ENCODE measurements around the gene OLA1. TPM values are rescaled to one million over a fixed set of nuclear protein-coding genes. Genes with fewer than 3 reads are reported as not detected.
"Not testable (repeated sequence)": the region's sequence is repeated elsewhere in the genome, so short reads cannot be mapped to it uniquely, and the experiment has no call there.

Gene OLA1
- total RNA-seq: 43.6 TPM

DNA sequence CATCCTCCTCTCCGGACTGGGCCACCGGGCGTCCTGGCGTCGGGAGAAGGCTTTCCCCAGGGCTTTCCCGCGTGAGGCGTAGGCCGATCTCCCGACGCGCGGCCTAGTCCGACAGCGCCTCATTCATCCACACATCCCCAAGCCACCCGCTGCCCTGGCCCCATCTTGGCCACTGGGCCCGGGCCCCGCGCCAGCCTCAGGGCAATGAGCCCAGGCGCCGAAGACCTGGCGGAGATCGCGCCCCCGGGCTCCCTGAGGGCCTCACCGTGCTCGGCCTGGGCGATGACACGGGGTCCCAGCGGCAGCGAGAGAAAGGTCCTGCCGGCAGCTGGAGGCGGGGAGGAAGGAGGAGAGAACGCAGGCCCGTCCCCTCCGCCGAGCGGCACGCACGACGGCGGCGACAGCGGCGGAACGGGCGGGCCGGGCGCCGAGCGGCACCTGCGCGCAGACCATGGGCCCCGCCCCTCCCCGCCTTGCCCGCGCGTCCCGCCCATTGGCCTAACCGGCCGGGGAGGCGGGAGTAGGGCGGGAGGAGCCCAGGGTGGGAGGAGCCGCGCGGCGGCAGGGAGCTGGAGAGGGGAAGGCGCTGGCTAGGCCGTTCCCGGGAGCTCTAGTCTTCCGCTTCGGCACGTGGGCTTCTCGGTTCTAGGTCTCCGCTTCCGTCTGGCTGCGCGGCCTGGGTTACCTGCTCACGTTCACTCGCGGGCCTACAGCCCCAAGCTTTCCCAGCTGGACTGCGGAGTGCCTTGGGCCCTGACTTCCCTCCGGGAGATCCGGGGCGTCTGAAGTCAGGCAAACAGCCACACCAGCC is at the start of gene OLA1:
TSS of gene OLA1 (minus strand) at position 346 of the 811 bp plus-strand sequence. CDS start 1,717 bp downstream, outside the sequence.
- intact Hi-C loops (cut with DNase I): no loop called here
- ATAC-seq (peak; percentile 100), DNase-seq (ENCODE audit: low spot score) (peak; percentile 96)

- no peak for DNase-seq (ENCODE audit: low spot score)
- intact Hi-C loops (cut with DNase I): no loop called here
- ATAC-seq: no peak
Observed at GRCh38 chr2:174292908-174293307, 44.6 kb upstream of the OLA1 start.

DNA sequence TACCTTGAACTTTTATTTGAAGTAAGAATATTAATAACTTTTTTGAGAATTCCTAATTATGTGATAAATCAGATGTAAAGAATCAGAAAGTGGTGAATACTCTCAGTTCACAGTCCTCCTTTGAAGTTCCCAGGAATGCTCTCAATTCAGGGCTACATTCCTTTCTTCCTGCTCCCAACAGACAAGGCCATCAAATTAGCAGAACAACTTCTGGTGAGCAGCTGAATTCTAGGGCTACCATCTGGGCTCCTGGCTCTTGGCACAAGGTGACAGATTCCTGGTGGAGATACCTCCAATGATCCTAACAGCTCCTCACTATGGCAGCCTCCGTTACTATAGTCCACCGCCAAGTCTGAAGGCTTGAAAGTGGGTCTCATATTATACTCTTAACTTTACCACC is 37.8 kb upstream of the OLA1 start:
- DNase-seq (ENCODE audit: low spot score) (no peak), ATAC-seq (no peak)
- intact Hi-C loops (cut with DNase I): no loop called here

DNA sequence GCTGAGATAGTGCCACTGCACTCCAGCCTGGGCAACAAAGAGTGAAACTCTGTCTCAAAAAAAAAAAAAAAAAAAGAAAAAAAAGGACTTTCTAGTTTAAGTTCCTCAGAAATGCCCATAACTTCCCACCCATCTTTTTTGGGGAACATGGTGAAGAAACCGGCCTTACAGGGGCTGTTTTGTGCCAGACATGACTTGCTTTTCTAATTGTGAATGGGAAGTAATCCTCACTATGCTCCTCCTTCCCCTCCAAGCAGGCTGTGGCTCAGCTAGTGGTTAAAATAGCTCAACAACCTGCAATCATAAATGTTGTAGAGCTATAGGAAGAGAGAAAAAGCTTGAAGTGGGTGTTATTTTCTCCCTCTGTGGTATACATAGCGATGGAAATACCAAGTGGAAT is 34.1 kb upstream of the OLA1 start:
- DNase-seq (ENCODE audit: low spot score) (no peak), ATAC-seq (no peak)
- intact Hi-C loops (cut with DNase I): no loop called here

DNA sequence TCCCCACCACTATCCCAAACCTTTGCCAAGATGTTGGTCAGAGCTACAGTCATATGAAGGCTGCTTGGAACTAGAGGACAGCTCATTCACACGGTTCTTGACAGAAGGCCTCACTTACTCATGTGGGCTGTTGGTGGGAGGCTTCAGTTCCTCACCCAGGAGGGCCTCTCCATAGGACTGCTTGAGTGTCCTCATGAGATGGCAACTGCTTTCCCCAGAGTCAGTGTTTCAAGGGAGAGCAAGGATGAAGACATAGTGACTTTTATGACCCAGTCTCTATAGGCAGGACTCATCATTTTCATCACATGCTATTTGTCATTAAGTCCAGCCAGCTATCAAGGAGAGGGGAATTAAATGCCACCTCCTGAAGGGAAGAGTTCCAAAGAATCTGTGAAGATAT is 33.4 kb upstream of the OLA1 start:
- DNase-seq (ENCODE audit: low spot score) (no peak), ATAC-seq (no peak)
- intact Hi-C loops (cut with DNase I): no loop called here

DNA sequence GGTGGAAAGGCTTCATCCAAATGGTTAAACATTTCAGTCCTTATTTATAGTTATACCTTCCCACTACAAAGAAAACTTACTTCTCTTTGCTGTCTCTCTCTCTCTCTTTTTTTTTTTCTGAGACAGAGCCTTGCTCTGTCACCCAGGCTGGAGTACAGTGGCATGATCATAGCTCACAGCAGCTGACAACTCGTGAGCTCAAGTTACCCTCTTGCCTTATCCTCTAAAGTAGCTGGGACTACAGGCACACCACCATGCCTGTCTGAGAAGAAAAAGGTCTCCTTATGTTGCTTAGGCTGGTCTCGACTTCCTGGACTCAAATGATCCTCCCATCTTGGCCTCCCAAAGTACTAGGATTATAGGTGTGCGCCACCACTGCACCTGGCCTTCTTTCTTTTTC is 32.3 kb upstream of the OLA1 start:
- ATAC-seq: no peak
- intact Hi-C loops (cut with DNase I): no loop called here
- no peak for DNase-seq (ENCODE audit: low spot score)

- intact Hi-C loops (cut with DNase I); DNase-seq (ENCODE audit: low spot score); ATAC-seq: not testable (repeated sequence)
Observed at GRCh38 chr2:174270263-174270662, 21.9 kb upstream of the OLA1 start.

DNA sequence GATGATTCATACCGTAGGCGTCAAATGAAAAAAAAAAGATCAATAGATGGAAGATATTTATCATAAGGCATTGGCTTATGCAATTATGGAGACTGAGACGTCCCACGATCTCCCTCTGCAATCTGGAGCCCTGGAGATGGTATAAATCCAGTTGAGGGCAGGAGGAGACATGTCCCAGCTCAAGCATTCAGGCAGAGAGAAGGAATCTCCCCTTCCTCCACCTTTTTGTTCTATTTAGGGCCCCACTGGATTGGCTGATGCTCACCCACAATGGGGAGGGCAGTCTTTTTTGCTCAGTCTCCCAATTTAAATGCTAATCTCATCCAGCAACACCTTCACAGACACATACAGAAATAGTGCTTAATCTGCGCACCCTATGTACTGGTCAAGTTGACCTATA is 18.0 kb upstream of the OLA1 start:
- no peak for ATAC-seq
- intact Hi-C loops (cut with DNase I): no loop called here
- DNase-seq (ENCODE audit: low spot score): no peak

GRCh38 chr2:174263997-174264396 is 15.7 kb upstream of the OLA1 start:
- ATAC-seq (no peak), DNase-seq (ENCODE audit: low spot score) (no peak)
- intact Hi-C loops (cut with DNase I): no loop called here

- intact Hi-C loops (cut with DNase I): no loop called here
- no peak for DNase-seq (ENCODE audit: low spot score)
- peak; percentile 55 for ATAC-seq
Observed at GRCh38 chr2:174259981-174260380, 11.6 kb upstream of the OLA1 start.

DNA sequence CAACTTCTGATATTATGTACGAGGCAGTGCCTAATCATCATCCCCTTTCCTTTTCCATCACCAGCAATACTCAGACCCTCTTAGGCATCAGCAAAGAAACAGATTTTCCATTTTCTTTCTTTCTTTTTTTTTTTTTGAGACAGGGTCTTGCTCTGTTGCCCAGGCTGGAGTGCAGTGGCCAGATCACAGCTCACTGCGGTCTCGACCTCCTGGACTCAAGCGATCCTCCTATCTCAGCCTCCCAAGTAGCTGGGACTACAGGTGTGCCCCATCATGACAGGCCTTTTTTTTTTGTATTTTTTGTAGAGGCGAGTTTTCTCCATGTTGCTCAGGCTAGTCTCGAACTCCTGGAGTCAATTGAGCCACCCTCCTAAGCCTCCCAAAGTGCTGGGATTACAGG is 5.9 kb upstream of the OLA1 start:
- DNase-seq (ENCODE audit: low spot score) (no peak), ATAC-seq (no peak)
- intact Hi-C loops (cut with DNase I): no loop called here

DNA sequence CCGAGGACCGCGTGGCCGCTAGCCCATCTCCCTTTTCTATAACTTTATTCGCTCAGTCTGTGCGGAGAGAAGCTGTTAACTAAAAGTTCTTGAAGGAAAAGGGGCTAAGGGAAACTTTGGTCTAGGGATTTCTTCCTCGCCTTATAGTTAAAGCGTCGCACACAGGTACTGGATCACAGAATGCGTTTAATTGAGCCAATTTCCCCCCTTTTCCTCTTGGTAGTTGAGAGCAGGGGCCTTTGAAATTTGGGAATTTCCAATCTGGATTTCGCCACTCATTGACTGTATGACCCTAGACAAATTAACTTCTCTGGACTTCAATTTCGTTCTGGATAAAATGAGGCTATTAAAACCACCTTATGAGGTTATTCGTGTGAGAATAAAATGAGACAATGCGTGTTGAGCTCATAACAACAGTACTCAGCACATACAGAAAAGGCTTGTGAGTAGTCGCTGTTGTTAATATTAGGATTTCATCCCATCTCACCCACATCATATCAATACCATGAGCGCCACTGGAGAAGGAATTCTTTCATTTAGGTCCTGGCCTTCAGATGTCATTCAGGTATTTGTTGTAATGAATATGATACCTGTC is 763 bp upstream of the OLA1 start:
- DNase-seq (ENCODE audit: low spot score): no peak
- ATAC-seq: no peak
- intact Hi-C loops (cut with DNase I): no loop called here

- intact Hi-C loops (cut with DNase I): no loop called here
- DNase-seq (ENCODE audit: low spot score) (no peak), ATAC-seq (no peak)
Observed at GRCh38 chr2:174247474-174248186, 702 bp downstream of the OLA1 start.

DNA sequence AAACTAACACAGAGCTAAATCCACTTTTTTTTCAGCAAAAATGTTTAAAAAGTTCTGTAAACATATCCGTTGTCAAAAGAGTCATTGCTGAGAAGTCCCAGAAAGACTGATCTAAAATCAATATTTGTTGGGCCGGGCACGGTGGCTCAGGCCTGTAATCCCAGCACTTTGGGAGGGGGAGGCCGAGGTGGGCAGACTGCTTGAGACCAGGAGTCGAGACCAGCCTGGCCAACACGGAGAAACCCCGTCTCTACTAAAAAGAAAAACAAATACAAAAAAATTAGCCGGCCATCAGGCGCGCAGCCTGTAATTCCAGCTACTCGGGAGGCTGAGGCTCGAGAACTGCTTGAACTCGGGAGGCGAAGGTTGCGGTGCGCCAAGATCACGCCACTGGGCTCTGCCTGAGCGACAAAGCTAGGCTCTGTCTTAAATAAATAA is 1.4 kb downstream of the OLA1 start:
- DNase-seq (ENCODE audit: low spot score): no peak
- intact Hi-C loops (cut with DNase I): no loop called here
- no peak for ATAC-seq

DNA sequence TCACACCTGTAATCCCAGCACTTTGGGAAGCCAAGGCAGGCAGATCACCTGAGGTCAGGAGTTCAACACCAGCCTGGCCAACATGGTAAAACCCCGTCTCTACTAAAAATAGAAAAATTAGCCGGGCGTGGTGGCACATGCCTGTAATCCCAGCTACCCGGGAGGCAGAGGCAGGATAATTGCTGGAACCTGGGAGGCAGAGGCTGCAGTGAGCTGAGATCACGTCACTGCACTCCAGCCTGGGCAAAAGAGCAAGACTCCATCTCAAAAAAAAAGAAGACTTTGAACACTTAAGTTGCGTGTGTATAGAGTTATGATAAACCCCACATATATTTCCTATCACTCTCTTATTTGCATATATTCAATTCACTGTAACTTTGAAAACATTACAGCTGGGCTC is 2.7 kb downstream of the OLA1 start:
- ATAC-seq; DNase-seq (ENCODE audit: low spot score); intact Hi-C loops (cut with DNase I): not testable (repeated sequence)

DNA sequence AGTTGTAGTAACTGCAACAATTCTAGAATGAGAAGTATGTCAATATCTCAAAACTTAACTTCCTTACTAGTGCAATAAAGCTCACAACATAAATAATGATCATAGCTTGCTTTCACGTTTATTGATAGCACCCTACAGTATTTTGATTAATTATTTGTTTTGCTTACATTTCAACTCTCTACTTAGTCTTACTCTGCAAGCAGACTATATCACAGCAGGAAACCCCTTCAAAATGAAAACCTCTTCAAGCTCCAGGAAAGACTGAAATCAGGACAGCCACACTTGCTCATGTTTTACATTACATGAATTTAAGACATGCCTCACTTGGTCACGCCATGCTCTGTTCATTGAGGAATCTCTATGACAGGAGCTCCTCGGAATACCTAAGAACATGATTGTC is 3.3 kb downstream of the OLA1 start:
- ATAC-seq: no peak
- no peak for DNase-seq (ENCODE audit: low spot score)
- intact Hi-C loops (cut with DNase I): no loop called here

DNA sequence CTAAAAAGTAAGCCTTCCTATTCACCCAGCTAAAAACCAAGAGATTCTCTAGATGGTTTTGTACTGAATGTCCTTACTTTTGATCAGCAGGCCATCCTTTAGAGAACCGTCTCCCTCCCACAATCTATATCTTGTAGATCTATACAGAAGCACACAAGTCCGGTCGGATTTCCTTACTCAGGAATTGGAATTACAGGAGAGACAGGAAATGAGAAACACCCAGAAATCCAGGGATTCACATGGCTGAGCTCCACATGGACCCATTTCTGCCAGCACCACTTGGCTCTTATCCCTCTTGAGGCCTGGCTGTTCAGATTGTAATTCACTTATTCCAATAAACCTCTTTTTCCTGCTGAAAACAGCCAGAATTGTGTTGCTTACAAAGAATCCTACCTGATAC is 4.5 kb downstream of the OLA1 start:
- intact Hi-C loops (cut with DNase I): no loop called here
- ATAC-seq (no peak), DNase-seq (ENCODE audit: low spot score) (no peak)

DNA sequence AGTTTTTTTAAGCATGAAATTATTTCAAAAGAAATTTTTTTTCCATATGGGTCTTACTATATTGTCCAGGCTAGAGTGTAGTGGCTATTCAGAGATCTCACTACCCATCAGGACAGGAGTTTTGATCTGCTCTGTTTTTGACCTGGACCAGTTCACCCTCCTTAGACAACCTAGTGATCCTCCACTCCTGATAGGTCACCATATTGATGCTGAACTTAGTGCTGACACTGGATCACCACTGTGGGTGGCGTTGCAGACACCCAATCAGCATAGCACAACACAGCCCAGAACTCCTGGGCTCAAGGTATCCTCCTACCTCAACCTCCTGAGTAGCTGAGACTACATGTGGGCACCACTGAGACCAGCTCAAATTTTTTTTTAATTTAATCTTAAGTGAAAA is 8.2 kb downstream of the OLA1 start:
- intact Hi-C loops (cut with DNase I): no loop called here
- ATAC-seq (no peak), DNase-seq (ENCODE audit: low spot score) (no peak)

- ATAC-seq (no peak), DNase-seq (ENCODE audit: low spot score) (no peak)
- intact Hi-C loops (cut with DNase I): no loop called here
Observed at GRCh38 chr2:174236429-174236828, 11.9 kb downstream of the OLA1 start.

DNA sequence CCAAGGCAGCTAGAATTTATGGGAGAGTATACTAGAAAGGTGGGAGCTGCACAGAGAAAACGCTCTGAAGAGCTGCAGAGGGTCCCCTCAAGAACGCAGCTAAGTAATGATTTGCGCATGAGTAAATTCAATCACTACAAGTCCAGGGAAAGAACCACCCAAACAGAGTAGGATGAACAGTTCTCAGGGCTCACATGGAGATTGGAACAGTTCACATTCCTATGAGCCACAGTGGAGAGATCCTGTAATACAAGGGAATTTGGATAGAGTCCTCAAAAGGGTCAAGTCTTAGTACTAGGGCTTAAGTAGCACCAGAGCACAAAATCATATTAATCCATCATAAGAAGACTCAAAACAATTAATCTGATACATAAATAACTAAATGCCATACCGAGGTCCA is 12.7 kb downstream of the OLA1 start:
- ATAC-seq (no peak), DNase-seq (ENCODE audit: low spot score) (no peak)
- intact Hi-C loops (cut with DNase I): no loop called here
